ENCODE measurements around the gene NCOA1. TPM values are rescaled to one million over a fixed set of nuclear protein-coding genes. Genes with fewer than 3 reads are reported as not detected.

NCOA1 gene
- total and polyA plus RNA-seq, 2 of the 4 experiments (the other 2 are of a cell fraction) = 6.7 to 11.3 TPM

GRCh38 chr2:24490690-24491541 lies at the start of gene NCOA1 (continued):
- TF ChIP-seq BHLHE40 (IDR thresholded peaks at IDR 0.05; ENCODE audit: low read depth, low read length) = no peak
- TF ChIP-seq CTCF (conservative IDR thresholded peaks at IDR 0.05; ENCODE audit: low read depth, low read length) = peak; percentile 26; the same call in 1 of the 2 replicates

DNA sequence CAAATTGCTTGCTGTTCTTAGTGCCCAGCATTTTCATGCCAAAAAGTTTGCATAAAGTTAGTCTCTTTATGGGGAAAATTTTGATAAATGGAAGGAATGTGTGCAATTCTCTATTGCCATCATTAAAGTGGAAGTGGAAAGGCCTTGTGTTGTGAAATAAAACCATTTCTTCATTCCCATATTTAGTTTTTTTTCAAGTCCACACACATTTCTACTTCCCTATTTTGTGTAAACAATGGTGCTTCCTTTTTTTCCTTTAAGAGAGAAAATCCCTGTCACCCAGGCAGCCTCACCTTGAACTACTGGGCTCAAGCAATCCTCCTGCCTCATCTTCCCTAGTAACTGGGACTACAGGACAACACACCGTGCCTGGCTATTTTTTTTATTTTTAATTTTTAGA lies 42.3 kb upstream of the NCOA1 start:
- Histone ChIP-seq H4K20me1 (ENCODE audit: insufficient read depth, low read length) (no peaks in the 10 kb centered on the region), H4K5ac (ENCODE audit: low read depth, low read length) (no peak overlapping the region), H3K27ac (ENCODE audit: insufficient read depth, low read length) (no peak overlapping the region), H3K9me1 (ENCODE audit: insufficient read depth, low read length) (no peaks in the 10 kb centered on the region), H4K91ac (ENCODE audit: insufficient read depth, low read depth, low read length) (no peak overlapping the region), H3K4me1 (ENCODE audit: control insufficient read depth, insufficient read depth, low read length) (no peaks in the 10 kb centered on the region), H2BK5ac (ENCODE audit: low read depth, low read length, poor library complexity, severe bottlenecking) (no peak overlapping the region), H2BK20ac (ENCODE audit: low read depth, low read length) (no peak overlapping the region), H3K27me3 (ENCODE audit: control insufficient read depth, insufficient read depth, low read length) (no peaks in the 10 kb centered on the region; the same call in 1 of the 2 replicates), H3K18ac (ENCODE audit: low read depth, low read length) (no peak overlapping the region), H3K4ac (ENCODE audit: low read depth, low read length) (no peak overlapping the region), H3K14ac (replicated peaks; ENCODE audit: low read depth, low read length) (no peak overlapping the region), H2BK15ac (ENCODE audit: low read depth, low read length) (no peak overlapping the region), H2BK120ac (ENCODE audit: low read depth, low read length) (no peak overlapping the region), H4K8ac (ENCODE audit: low read depth in 2 of 2, low read length in 2 of 2) (no peak overlapping the region), H3K79me1 (ENCODE audit: low read depth in 1 of 2, low read length in 2 of 2) (no peaks in the 10 kb centered on the region), H3K4me2 (ENCODE audit: low read depth, low read length) (no peak overlapping the region), H3K56ac (ENCODE audit: extremely low read depth, insufficient read depth, low read length) (no peak overlapping the region), H3K9me3 (ENCODE audit: control insufficient read depth, insufficient read depth, low read length) (peaks cover 9% of the 10 kb centered on the region), H3K4me3 (ENCODE audit: insufficient read depth, low read depth, low read length) (no peak overlapping the region), H2AK5ac (ENCODE audit: low read depth, low read length) (no peak overlapping the region), H3K9ac (ENCODE audit: low read depth, low read length) (no peak overlapping the region), H3K36me3 (ENCODE audit: control insufficient read depth, insufficient read depth, low read length) (no peaks in the 10 kb centered on the region), H2AK9ac (replicated peaks; ENCODE audit: low read depth, low read length, poor library complexity) (no peak overlapping the region), H2AFZ (replicated peaks; ENCODE audit: low read length, poor library complexity) (no peak overlapping the region), H3K23ac (ENCODE audit: low read depth, low read length) (no peak overlapping the region)
- no peak for ATAC-seq (ENCODE audit: low read depth)
- ChIA-PET CTCF (no interaction called here), POLR2A (ENCODE audit: unreplicated experiment) (no interaction called here)
- no TSS peak for BruUV-seq (replicated peaks)
- dilution Hi-C loops (cut with HindIII; ENCODE audit: low sequenced_read_pairs, unreplicated experiment) = no loop called here
- in situ Hi-C loops (cut with MboI; ENCODE audit: low sequenced_read_pairs) = no loop called here
- DNase-seq = no peak
- intact Hi-C loops (cut with micrococcal nuclease) = no loop called here
- WGBS, 2 experiments (ENCODE audit: extremely low coverage in 2 of 2, insufficient read length in 1 of 2) = no CpG with 5 or more reads among the region's 1 CpG
- no peak for TF ChIP-seq CEBPB (IDR thresholded peaks at IDR 0.05; ENCODE audit: low read depth, low read length)
- no peak for TF ChIP-seq RAD21 (IDR thresholded peaks at IDR 0.05; ENCODE audit: low read length)
- no peak for TF ChIP-seq SMC3 (IDR thresholded peaks at IDR 0.05; ENCODE audit: low read depth, low read length)
- TF ChIP-seq FOS (IDR thresholded peaks at IDR 0.05; ENCODE audit: low read depth, low read length) = no peak
- no peak for TF ChIP-seq NFE2L2 (IDR thresholded peaks at IDR 0.05; ENCODE audit: low read depth, low read length)
- TF ChIP-seq RFX5 (IDR thresholded peaks at IDR 0.05; ENCODE audit: low read depth, low read length) = no peak
- TF ChIP-seq MXI1 (IDR thresholded peaks at IDR 0.05; ENCODE audit: borderline replicate concordance, low read depth, low read length) = no peak
- TF ChIP-seq MAZ (IDR thresholded peaks at IDR 0.05; ENCODE audit: borderline replicate concordance, low read depth, low read length) = no peak
- TF ChIP-seq, protein P1, sequence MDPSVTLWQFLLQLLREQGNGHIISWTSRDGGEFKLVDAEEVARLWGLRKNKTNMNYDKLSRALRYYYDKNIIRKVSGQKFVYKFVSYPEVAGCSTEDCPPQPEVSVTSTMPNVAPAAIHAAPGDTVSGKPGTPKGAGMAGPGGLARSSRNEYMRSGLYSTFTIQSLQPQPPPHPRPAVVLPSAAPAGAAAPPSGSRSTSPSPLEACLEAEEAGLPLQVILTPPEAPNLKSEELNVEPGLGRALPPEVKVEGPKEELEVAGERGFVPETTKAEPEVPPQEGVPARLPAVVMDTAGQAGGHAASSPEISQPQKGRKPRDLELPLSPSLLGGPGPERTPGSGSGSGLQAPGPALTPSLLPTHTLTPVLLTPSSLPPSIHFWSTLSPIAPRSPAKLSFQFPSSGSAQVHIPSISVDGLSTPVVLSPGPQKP (IDR thresholded peaks at IDR 0.05; ENCODE audit: borderline replicate concordance, low read depth, low read length) = no peak
- TF ChIP-seq, protein P2, sequence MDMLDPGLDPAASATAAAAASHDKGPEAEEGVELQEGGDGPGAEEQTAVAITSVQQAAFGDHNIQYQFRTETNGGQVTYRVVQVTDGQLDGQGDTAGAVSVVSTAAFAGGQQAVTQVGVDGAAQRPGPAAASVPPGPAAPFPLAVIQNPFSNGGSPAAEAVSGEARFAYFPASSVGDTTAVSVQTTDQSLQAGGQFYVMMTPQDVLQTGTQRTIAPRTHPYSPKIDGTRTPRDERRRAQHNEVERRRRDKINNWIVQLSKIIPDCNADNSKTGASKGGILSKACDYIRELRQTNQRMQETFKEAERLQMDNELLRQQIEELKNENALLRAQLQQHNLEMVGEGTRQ (IDR thresholded peaks at IDR 0.05; ENCODE audit: low read depth, low read length) = no peak
- TF ChIP-seq POLR2A (IDR thresholded peaks at IDR 0.05; ENCODE audit: low read depth, low read length) = no peak

Measured in IMR-90 (cell line).